ENCODE measurements around the gene DEUP1.

Gene DEUP1

DNA sequence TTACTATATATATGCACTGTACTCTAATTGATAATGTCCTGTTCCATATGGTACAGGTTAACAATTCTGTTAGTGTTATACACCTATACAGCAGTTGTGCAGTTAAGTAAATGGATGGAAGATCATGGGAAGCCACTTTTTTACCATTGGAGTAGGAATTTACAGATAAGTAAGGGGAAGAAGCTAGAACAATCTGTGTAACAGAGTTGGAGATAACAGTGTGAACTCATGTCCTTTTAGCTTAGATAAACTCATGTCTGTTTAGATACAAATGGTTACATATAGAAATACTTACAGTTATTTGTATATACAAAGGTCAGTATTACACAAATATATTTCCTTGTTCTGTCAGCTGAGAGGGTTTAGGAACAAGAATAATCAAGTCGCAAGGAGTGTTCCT, 6.8 kb upstream of the DEUP1 start:
- Histone ChIP-seq H3K9ac (ENCODE audit: low read depth, low read length) (no peak overlapping the region), H3K36me3 (ENCODE audit: insufficient read depth, low read length) (no peaks in the 10 kb centered on the region), H3K4me1 (ENCODE audit: insufficient read depth, low read length) (no peaks in the 10 kb centered on the region), H3K9me3 (ENCODE audit: control insufficient read depth, insufficient read depth, low read length) (peaks cover 3% of the 10 kb centered on the region; the same call in 1 of the 2 replicates)

DNA sequence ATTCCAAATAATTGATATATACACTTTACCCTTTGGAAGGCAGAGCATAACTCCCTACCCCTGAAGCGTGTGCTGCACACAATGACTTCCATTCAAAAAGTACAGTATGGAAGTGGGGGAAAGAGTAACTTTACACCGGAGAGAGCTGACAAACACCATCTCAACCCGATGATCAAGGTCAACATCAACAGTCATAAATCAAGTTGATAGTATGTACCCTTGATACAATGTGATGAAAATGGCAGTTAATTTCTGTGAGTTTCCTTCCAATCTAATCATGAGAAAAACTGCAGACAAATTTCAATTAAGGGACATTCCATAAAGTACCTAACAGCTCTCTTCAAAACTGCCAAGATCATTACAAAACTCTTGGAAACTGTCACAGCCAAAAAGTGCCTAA, 6.0 kb upstream of the DEUP1 start:
- H3K4me1 ChIP-seq (ENCODE audit: insufficient read depth, low read length) = no peaks in the 10 kb centered on the region
- H3K9ac ChIP-seq (ENCODE audit: low read depth, low read length) = no peak overlapping the region
- H3K9me3 ChIP-seq (ENCODE audit: control insufficient read depth, insufficient read depth, low read length) = peaks cover 2% of the 10 kb centered on the region; the same call in 1 of the 2 replicates
- no peaks in the 10 kb centered on the region for H3K36me3 ChIP-seq (ENCODE audit: insufficient read depth, low read length)

DNA sequence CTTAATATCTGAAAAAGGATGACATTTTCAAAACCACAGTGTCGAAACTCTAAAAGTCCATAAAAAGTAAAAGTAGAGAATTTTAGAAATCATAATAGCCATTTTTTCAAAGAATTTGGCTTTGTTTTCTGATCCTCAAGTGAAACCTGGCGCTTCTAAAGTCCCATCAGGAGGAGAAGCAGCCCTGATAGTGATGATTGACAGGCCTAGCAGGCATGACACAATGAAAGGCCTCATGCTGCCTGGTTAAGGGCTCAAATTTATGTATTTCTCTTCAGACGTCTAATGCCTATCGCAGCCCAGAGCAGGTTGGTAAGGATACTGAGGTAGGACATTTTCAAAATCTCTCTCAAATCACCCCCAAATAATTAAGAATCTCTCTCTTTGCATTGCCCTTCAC, 3.9 kb upstream of the DEUP1 start:
- Histone ChIP-seq H3K9ac (ENCODE audit: low read depth, low read length) (no peak overlapping the region), H3K9me3 (ENCODE audit: control insufficient read depth, insufficient read depth, low read length) (no peaks in the 10 kb centered on the region), H3K4me1 (ENCODE audit: insufficient read depth, low read length) (no peaks in the 10 kb centered on the region; the same call in 1 of the 2 replicates), H3K36me3 (ENCODE audit: insufficient read depth, low read length) (no peaks in the 10 kb centered on the region)

DNA sequence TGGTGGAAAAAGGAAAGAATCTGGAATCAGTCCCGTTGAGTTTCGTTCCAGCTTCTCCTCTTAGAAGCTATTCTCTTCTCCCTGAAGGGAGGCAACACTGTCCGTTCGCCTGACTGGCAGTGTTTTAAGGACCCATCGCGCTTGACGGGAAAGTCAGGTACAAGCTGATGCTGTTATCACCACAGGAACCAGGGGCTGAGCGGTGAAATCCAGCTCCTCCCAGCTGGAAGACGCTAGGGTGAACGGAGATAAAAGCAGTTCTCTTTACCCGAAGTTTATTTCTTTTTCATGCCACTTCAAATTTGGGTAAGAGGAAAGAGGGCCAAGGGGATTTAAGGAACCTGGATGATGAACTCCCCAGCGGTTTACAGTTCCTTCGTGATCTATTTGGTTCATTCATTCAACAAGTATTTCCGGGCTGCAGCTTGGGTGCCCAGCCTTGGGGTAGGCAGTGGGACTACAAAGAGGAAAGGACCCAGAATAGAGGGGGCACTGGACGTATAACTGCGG, 551 bp upstream of the DEUP1 start:
- no peaks in the 10 kb centered on the region for H3K9me3 ChIP-seq (ENCODE audit: control insufficient read depth, insufficient read depth, low read length)
- H3K36me3 ChIP-seq (ENCODE audit: insufficient read depth, low read length) = no peaks in the 10 kb centered on the region
- H3K9ac ChIP-seq (ENCODE audit: low read depth, low read length) = peak overlapping the region; percentile 77; the same call in 1 of the 2 replicates
- no peaks in the 10 kb centered on the region; the same call in 1 of the 2 replicates for H3K4me1 ChIP-seq (ENCODE audit: insufficient read depth, low read length)

DNA sequence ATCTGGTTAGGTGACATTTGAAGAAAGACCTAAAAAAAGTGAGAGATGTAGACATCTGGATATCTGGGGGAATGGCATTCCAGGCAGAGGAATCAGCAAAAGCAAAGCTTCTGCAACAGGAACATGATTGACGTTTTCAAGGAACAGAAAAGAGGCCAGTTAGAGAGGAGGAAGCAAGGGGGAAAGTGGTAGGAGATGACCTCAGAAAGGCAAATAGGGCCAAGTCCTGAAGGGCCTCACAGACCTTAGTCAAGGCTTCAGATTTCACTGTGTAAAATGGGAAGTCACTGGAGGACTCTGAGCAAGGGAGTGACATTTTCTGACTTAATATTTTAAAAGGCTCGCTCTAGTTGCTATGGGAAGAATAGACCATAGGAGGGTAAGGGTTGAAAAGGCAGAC, 9.7 kb downstream of the DEUP1 start:
- Histone ChIP-seq H3K4me1 (ENCODE audit: insufficient read depth, low read length) (no peaks in the 10 kb centered on the region), H3K36me3 (ENCODE audit: insufficient read depth, low read length) (no peaks in the 10 kb centered on the region), H3K9ac (ENCODE audit: low read depth, low read length) (no peak overlapping the region), H3K9me3 (ENCODE audit: control insufficient read depth, insufficient read depth, low read length) (no peaks in the 10 kb centered on the region)

DNA sequence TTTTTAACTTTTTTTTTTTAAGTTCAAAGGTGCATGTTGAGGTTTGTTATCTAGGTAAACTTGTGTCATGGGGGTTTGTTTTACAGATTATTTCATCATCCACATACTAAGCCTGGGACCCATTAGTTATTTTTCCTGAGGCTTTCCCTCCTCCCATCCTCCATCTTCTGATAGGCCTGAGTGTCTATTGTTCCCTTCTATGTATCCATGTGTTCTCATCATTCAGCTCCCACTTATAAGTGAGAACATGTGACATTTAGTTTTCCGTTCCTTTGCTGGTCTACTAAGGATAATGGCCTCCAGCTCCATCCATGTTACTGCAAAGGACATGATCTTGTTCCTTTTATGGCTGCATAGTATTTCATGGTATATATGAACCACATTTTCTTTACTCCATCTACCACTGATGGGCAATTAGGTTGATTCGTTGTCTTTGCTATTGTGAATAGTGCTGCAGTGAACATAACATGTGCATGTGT, 14.4 kb downstream of the DEUP1 start:
- Histone ChIP-seq H3K36me3 (ENCODE audit: insufficient read depth, low read length) (no peaks in the 10 kb centered on the region), H3K4me1 (ENCODE audit: insufficient read depth, low read length) (peaks cover 10% of the 10 kb centered on the region), H3K9ac (ENCODE audit: low read depth, low read length) (no peak overlapping the region), H3K9me3 (ENCODE audit: control insufficient read depth, insufficient read depth, low read length) (no peaks in the 10 kb centered on the region)

DNA sequence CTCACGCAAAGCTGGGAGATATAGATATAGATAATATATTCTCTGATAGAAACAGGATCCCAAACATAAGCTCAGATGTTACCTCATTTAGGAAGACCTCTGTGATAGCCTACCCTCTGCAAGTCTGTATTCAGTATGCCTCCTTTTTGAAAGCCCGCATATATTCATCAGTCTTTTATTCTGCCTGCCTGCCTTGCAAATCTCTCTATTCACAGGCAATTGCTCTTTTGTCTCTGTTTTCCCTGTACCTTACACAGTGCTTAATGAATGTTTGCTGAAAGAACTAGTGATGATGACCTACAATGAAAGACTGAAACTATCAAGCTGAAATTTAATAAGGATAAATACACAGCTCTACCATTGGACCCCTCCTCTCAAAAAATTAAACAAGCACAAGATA, 18.4 kb downstream of the DEUP1 start:
- Histone ChIP-seq H3K36me3 (ENCODE audit: insufficient read depth, low read length) (no peaks in the 10 kb centered on the region), H3K4me1 (ENCODE audit: insufficient read depth, low read length) (peaks cover 10% of the 10 kb centered on the region), H3K9me3 (ENCODE audit: control insufficient read depth, insufficient read depth, low read length) (no peaks in the 10 kb centered on the region), H3K9ac (ENCODE audit: low read depth, low read length) (no peak overlapping the region)

DNA sequence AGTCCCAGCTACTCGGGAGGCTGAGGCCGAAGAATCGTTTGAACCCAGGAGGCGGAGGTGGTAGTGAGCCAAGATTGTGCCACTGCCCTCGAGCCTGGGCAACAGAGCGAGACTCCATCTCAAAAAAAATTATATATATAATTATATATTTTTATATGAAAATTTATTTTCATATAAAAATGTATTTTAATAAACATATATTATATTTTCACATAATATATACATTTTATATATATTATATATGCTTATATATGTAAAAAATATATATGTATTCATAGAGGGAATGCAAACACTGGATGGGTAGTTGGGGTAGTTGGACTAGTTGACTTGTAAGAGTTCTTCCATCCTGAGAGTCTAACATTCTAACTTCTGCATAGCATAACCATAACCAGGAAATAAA, 20.3 kb downstream of the DEUP1 start:
- Histone ChIP-seq H3K9me3 (ENCODE audit: control insufficient read depth, insufficient read depth, low read length) (no peaks in the 10 kb centered on the region), H3K4me1 (ENCODE audit: insufficient read depth, low read length) (peaks cover 10% of the 10 kb centered on the region), H3K36me3 (ENCODE audit: insufficient read depth, low read length) (no peaks in the 10 kb centered on the region), H3K9ac (ENCODE audit: low read depth, low read length) (no peak overlapping the region)

DNA sequence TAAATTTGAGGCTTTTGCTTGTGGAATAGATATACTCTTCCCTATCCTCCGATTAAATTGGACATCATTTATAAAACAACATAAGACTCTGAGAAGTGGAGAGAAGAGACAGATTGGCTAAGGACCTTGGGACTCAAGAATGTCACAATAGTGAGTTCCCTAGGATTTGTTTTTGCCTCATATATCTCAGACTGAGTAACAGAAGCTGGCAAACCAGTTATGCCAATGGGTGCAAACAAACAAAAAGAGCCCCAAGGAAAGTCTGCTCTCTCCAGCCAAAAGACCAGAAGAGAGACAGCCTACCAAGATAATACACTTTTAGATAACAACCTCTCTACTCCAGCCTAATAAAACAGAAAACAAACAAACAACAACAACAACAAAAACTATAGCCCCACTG, 28.9 kb downstream of the DEUP1 start:
- Histone ChIP-seq H3K9ac (ENCODE audit: low read depth, low read length) (no peak overlapping the region), H3K36me3 (ENCODE audit: insufficient read depth, low read length) (no peaks in the 10 kb centered on the region), H3K4me1 (ENCODE audit: insufficient read depth, low read length) (no peaks in the 10 kb centered on the region)

DNA sequence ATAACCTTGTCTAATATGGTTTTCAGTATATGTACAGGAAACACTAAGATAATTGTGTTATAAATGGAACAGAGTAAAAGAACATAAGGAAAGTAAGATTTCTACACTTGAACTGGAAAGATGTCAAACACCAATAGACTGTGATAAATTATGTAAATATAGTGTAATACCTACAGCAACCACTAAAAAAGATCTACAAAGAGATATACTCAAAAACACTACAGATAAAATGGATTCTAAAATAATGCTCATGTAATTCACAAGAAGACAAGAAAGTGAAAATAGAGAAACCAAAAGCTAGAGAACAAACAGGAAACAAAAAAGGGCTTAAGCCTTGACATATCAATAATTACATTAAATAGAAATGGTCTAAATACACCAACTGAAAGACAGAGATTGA, 30.9 kb downstream of the DEUP1 start:
- Histone ChIP-seq H3K36me3 (ENCODE audit: insufficient read depth, low read length) (no peaks in the 10 kb centered on the region), H3K4me1 (ENCODE audit: insufficient read depth, low read length) (no peaks in the 10 kb centered on the region), H3K9me3 (ENCODE audit: control insufficient read depth, insufficient read depth, low read length) (peaks cover 3% of the 10 kb centered on the region; the same call in 1 of the 2 replicates), H3K9ac (ENCODE audit: low read depth, low read length) (no peak overlapping the region)

More for the DNA sequence above, 28.9 kb downstream of the DEUP1 start:
- peaks cover 3% of the 10 kb centered on the region; the same call in 1 of the 2 replicates for H3K9me3 ChIP-seq (ENCODE audit: control insufficient read depth, insufficient read depth, low read length)

DNA sequence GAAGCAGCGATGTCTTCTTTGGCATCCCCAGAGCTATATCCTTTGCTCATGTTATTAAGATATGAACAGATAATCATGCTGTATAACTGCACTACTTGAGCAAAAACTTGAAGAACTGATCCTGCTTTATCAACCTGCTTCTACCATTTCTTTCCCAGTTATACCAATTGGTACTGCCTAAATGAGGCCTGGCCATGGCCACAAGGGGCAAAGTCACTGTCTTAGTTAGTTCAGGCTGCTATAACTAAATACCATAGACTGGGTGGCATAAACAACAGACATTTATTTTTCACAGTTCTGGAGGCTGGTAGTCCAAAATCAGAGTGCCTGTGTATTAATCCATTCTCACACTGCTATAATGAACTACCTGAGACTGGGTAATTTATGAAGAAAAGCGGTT, 37.5 kb downstream of the DEUP1 start:
- H3K4me1 ChIP-seq (ENCODE audit: insufficient read depth, low read length) = 0 out of 2 replicates have a peak, but pooled peaks cover 6% of the 10 kb centered on the region
- H3K36me3 ChIP-seq (ENCODE audit: insufficient read depth, low read length) = no peaks in the 10 kb centered on the region
- no peak overlapping the region for H3K9ac ChIP-seq (ENCODE audit: low read depth, low read length)
- H3K9me3 ChIP-seq (ENCODE audit: control insufficient read depth, insufficient read depth, low read length) = no peaks in the 10 kb centered on the region

DNA sequence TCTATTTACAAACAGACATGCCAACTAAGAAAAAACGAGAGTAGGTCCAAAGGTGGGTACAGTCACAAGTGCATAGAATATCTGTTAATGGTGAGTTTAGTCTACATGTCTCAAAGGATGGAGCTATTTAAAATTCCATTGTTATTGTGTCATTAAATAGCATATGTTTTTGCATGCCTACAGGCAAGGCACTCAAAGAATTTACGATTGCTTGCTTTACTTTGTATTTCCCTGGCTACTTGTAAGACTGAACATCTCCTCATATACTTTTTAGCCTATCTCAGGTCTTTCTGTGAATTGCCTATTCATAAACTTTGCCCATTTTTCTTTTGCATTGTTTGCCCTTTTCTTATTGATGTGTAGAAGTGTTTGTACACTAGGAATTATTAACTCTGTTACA, 39.7 kb downstream of the DEUP1 start:
- no peaks in the 10 kb centered on the region for H3K36me3 ChIP-seq (ENCODE audit: insufficient read depth, low read length)
- 0 out of 2 replicates have a peak, but pooled peaks cover 6% of the 10 kb centered on the region for H3K4me1 ChIP-seq (ENCODE audit: insufficient read depth, low read length)
- no peaks in the 10 kb centered on the region for H3K9me3 ChIP-seq (ENCODE audit: control insufficient read depth, insufficient read depth, low read length)
- no peak overlapping the region for H3K9ac ChIP-seq (ENCODE audit: low read depth, low read length)

DNA sequence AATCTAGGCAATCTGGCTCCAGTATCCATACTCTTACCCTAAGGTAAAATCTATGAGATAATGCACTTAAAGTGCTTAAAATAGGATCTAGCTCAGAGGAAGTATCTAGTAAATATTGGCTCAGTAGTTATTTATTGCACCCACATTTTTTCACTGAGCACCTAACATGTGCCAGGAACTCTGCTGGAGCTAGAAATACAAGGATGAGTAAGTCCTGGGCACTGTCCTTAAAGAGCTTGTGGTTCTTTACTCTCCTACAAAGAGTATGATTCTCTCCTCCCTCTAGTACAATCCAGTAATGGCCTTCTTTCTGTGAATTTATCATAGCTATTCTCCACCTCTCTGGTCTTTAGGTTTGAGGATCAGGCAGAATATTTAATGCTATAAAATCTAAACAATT, 59.2 kb downstream of the DEUP1 start:
- H3K9ac ChIP-seq (ENCODE audit: low read depth, low read length) = no peak overlapping the region
- H3K36me3 ChIP-seq (ENCODE audit: insufficient read depth, low read length) = no peaks in the 10 kb centered on the region
- no peaks in the 10 kb centered on the region for H3K9me3 ChIP-seq (ENCODE audit: control insufficient read depth, insufficient read depth, low read length)
- H3K4me1 ChIP-seq (ENCODE audit: insufficient read depth, low read length) = peaks cover 7% of the 10 kb centered on the region; the same call in 1 of the 2 replicates

DNA sequence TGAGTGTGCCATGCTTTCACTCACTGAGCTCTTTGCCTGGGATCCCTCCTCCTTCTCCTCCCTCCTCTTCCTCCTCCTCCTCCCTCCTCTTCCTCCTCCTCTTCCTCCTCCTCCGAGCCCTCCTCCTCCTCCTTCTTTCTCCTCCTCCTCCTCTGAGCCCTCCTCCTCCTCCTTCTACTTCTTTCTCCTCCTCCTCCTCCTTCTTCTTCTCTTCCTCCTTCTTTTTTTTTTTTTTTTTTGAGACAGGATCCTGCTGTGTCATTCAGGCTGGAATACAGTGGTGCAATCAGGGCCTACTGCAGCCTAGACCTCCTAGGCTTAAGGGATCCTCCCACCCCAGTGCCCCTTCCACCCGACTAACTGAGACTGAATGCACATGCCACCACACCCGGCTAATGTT, 62.3 kb downstream of the DEUP1 start:
- Histone ChIP-seq H3K9me3 (ENCODE audit: control insufficient read depth, insufficient read depth, low read length) (no peaks in the 10 kb centered on the region), H3K36me3 (ENCODE audit: insufficient read depth, low read length) (no peaks in the 10 kb centered on the region), H3K4me1 (ENCODE audit: insufficient read depth, low read length) (peaks cover 16% of the 10 kb centered on the region; the same call in 1 of the 2 replicates), H3K9ac (ENCODE audit: low read depth, low read length) (no peak overlapping the region)

DNA sequence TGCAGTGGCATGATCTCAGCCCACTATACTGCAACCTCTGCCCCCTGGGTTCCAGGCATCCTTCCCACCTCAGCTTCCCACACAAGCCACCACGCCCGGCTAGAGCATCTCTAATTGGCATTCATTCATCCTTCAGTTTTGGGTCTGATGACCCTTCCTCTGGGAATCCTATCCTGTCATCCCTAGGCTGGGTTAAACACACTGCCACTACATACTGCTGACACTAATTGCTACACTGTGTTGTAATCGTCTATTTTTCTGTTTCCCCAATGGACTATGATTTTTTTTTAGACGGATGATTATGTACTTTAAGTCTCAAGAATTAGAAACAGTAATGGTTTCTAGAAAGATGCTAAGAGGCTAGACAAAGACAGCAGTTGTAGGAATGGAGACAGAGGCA, 62.8 kb downstream of the DEUP1 start:
- Histone ChIP-seq H3K9ac (ENCODE audit: low read depth, low read length) (no peak overlapping the region), H3K4me1 (ENCODE audit: insufficient read depth, low read length) (peaks cover 16% of the 10 kb centered on the region; the same call in 1 of the 2 replicates), H3K36me3 (ENCODE audit: insufficient read depth, low read length) (no peaks in the 10 kb centered on the region), H3K9me3 (ENCODE audit: control insufficient read depth, insufficient read depth, low read length) (no peaks in the 10 kb centered on the region)
